ENCODE measurements around the gene BICDL1. TPM values are rescaled to one million over a fixed set of nuclear protein-coding genes. Genes with fewer than 3 reads are reported as not detected.

BICDL1 gene
- total RNA-seq, 4 donors from 2014 or later = 58.6 to 219 (median 61.6) TPM; not detected in 1

GRCh38 chr12:120078868-120079267, 89.8 kb downstream of the BICDL1 start:
- ATAC-seq (ENCODE audit: low FRiP score) (no peak), DNase-seq (ENCODE audit: low spot score) (no peak)
- TF ChIP-seq CTCF (IDR thresholded peaks at IDR 0.05) = no peak

- DNase-seq (ENCODE audit: low spot score) (no peak), ATAC-seq (ENCODE audit: low FRiP score) (peak; percentile 38)
- no peak for TF ChIP-seq CTCF (IDR thresholded peaks at IDR 0.05)
These were observed 90.7 kb downstream of the BICDL1 start for GRCh38 chr12:120079411-120080400.

- ATAC-seq (ENCODE audit: low FRiP score) = no peak
- DNase-seq (ENCODE audit: low spot score) = no peak
- no peak for TF ChIP-seq CTCF (IDR thresholded peaks at IDR 0.05)
These were observed 92.6 kb downstream of the BICDL1 start for GRCh38 chr12:120081641-120082040.

- DNase-seq (ENCODE audit: low spot score) = no peak
- TF ChIP-seq CTCF (IDR thresholded peaks at IDR 0.05) = no peak
- ATAC-seq (ENCODE audit: low FRiP score) = no peak
These were observed 97.0 kb downstream of the BICDL1 start for GRCh38 chr12:120085920-120086645.

GRCh38 chr12:120086801-120087621, 98.0 kb downstream of the BICDL1 start:
- ATAC-seq (ENCODE audit: low FRiP score) (peak; percentile 88), DNase-seq (ENCODE audit: low spot score) (peak; percentile 96)
- TF ChIP-seq CTCF (IDR thresholded peaks at IDR 0.05) = peak in 2 of 3 donors; percentile 81 to 85

- DNase-seq (ENCODE audit: low spot score) (no peak), ATAC-seq (ENCODE audit: low FRiP score) (no peak)
- TF ChIP-seq CTCF (IDR thresholded peaks at IDR 0.05) = no peak
These were observed 100.1 kb downstream of the BICDL1 start for GRCh38 chr12:120089105-120089504.
